Measurements from ENCODE around the gene UNK. TPM values are rescaled to one million over a fixed set of nuclear protein-coding genes. Genes with fewer than 3 reads are reported as not detected.

UNK gene
- total and polyA plus RNA-seq, 7 donors, result 12.7 to 29.6 (median 23.5) TPM

DNA sequence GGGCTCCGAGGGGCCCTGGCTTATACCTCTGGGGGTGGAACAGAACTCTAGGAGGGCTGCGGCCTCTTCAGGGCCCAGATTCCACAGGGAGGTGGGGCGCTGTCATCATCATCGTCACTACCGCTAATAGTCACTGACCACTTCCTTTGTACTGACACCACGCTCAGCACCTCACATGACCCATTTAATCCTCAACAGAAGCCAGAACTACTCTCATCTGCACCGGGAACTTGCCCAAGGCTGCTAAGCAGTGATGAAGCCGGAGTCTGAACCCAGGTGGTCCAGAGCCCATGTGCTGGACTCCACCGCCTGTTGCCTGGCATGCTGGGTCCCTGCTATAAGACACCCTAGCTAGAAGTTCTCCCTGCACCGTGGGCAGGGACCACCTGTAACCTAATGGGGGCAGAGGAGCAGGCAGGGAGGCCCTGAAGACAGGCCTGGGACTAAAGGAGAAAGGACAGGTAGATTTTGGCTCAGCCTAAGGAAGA lies 47.6 kb downstream of the UNK start:
- DNase-seq, result peak; percentile 87
- H3K27ac ChIP-seq, result peak overlapping the region; percentile 38 to 70 (median 46)
- peaks cover 0 to 32% (median 0%) of the 10 kb centered on the region in 4 donors for H3K36me3 ChIP-seq
- no peaks in the 10 kb centered on the region for H3K27me3 ChIP-seq
- H3K9me3 ChIP-seq, result no peaks in the 10 kb centered on the region
- intact Hi-C loops (cut with DNase I), result no loop called here
- 76 to 84% methylated on average over 10 of the region's 10 CpGs for WGBS, 2 donors
- H3K4me3 ChIP-seq, result no peak overlapping the region
- TF ChIP-seq POLR2AphosphoS5 (IDR thresholded peaks at IDR 0.05) (peak in 2 of 4 donors; percentile 21 to 64), POLR2A (IDR thresholded peaks at IDR 0.05) (no peak)
- H3K4me1 ChIP-seq, result peaks cover 0 to 27% (median 23%) of the 10 kb centered on the region in 4 donors

- Histone ChIP-seq H3K27me3 (no peaks in the 10 kb centered on the region), H3K9me3 (no peaks in the 10 kb centered on the region), H3K27ac (peak overlapping the region; percentile 38 to 70 (median 46)), H3K4me1 (peaks cover 0 to 20% (median 16%) of the 10 kb centered on the region in 4 donors), H3K36me3 (peaks cover 0 to 32% (median 0%) of the 10 kb centered on the region in 4 donors), H3K4me3 (no peak overlapping the region)
- intact Hi-C loops (cut with DNase I), result no loop called here
- 39 to 68% methylated on average over 20 of the region's 20 CpGs for WGBS, 2 donors
- no peak for TF ChIP-seq EP300 (IDR thresholded peaks at IDR 0.05)
- TF ChIP-seq POLR2A (IDR thresholded peaks at IDR 0.05), result no peak
- no peak for TF ChIP-seq POLR2AphosphoS5 (IDR thresholded peaks at IDR 0.05)
- TF ChIP-seq, protein P1, sequence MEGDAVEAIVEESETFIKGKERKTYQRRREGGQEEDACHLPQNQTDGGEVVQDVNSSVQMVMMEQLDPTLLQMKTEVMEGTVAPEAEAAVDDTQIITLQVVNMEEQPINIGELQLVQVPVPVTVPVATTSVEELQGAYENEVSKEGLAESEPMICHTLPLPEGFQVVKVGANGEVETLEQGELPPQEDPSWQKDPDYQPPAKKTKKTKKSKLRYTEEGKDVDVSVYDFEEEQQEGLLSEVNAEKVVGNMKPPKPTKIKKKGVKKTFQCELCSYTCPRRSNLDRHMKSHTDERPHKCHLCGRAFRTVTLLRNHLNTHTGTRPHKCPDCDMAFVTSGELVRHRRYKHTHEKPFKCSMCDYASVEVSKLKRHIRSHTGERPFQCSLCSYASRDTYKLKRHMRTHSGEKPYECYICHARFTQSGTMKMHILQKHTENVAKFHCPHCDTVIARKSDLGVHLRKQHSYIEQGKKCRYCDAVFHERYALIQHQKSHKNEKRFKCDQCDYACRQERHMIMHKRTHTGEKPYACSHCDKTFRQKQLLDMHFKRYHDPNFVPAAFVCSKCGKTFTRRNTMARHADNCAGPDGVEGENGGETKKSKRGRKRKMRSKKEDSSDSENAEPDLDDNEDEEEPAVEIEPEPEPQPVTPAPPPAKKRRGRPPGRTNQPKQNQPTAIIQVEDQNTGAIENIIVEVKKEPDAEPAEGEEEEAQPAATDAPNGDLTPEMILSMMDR (IDR thresholded peaks at IDR 0.05), result no peak
- no peak for DNase-seq
Measured at GRCh38 chr17:75832652-75833400, 48.2 kb downstream of the UNK start.

DNA sequence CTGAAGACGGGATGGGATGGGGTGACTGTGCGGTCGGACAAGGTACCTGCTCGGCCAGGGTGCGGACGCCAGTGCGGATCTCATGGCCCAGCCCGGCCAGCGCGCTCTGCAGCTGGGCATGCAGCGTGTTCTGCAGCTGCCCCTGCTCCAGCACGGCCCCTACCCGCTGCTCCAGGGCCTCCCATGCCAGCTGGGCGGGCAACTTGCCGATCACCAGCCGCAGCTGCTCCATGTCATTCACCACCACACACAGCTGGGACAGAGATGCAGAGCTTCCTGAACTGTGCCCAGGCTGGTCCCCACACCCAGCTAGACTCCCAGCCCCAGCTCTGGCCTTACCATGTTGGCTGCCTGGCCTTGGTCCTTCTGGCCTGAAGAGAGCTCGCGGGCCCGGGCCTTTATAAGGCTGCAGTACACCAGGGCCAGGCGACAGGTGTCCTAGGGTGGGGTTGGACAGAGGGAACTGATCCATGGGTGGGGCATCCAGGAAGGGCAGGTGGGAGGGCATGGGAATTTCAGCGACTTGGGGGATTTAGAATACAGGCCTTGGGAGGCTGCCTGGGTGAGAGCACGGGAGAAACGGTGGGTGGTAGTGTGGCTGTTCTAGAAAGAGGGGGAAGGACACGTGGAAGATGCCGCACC lies 49.8 kb downstream of the UNK start:
- Histone ChIP-seq H3K36me3 (peaks cover 0 to 36% (median 0%) of the 10 kb centered on the region in 4 donors), H3K27me3 (no peaks in the 10 kb centered on the region), H3K4me1 (peaks cover 0 to 13% (median 10%) of the 10 kb centered on the region in 4 donors), H3K27ac (no peak overlapping the region), H3K9me3 (no peaks in the 10 kb centered on the region), H3K4me3 (no peak overlapping the region)
- WGBS, 2 donors, result 85 to 92% methylated on average over 25 of the region's 25 CpGs
- intact Hi-C loops (cut with DNase I), result no loop called here
- TF ChIP-seq EP300 (IDR thresholded peaks at IDR 0.05) (no peak), POLR2A (IDR thresholded peaks at IDR 0.05) (no peak), POLR2AphosphoS5 (IDR thresholded peaks at IDR 0.05) (no peak)
- TF ChIP-seq, protein P1 (IDR thresholded peaks at IDR 0.05), result no peak
- no peak for DNase-seq

GRCh38 chr17:75834928-75835653 lies 50.5 kb downstream of the UNK start:
- peaks cover 0 to 41% (median 0%) of the 10 kb centered on the region in 4 donors for H3K36me3 ChIP-seq
- no peaks in the 10 kb centered on the region for H3K9me3 ChIP-seq
- 76 to 80% methylated on average over 24 of the region's 24 CpGs for WGBS, 2 donors
- intact Hi-C loops (cut with DNase I), result no loop called here
- peak overlapping the region in 2 of 4 donors; percentile 17 to 45 for H3K27ac ChIP-seq
- H3K4me1 ChIP-seq, result peaks cover 0 to 13% (median 10%) of the 10 kb centered on the region in 4 donors
- H3K4me3 ChIP-seq, result peak overlapping the region in 1 of 4 donors; percentile 22
- DNase-seq, result no peak
- H3K27me3 ChIP-seq, result no peaks in the 10 kb centered on the region
- TF ChIP-seq, protein P1 (IDR thresholded peaks at IDR 0.05), result no peak
- TF ChIP-seq EP300 (IDR thresholded peaks at IDR 0.05) (no peak), POLR2AphosphoS5 (IDR thresholded peaks at IDR 0.05) (no peak), POLR2A (IDR thresholded peaks at IDR 0.05) (no peak)

Measured in sigmoid colon (tissue), 7 donors.